HG03159 (cell line): ENCODE measurements around the gene SELENOO.

ENCODE experiments used
- ATAC-seq: cut with Tn5 transposase; IDR thresholded peaks from one replicate; pipeline ENCODE4 v1.9.1; 2021; ENCODE audit warnings: mild to moderate bottlenecking, moderate library complexity; ENCODE audit not compliant: unreplicated experiment

The SELENOO gene

DNA sequence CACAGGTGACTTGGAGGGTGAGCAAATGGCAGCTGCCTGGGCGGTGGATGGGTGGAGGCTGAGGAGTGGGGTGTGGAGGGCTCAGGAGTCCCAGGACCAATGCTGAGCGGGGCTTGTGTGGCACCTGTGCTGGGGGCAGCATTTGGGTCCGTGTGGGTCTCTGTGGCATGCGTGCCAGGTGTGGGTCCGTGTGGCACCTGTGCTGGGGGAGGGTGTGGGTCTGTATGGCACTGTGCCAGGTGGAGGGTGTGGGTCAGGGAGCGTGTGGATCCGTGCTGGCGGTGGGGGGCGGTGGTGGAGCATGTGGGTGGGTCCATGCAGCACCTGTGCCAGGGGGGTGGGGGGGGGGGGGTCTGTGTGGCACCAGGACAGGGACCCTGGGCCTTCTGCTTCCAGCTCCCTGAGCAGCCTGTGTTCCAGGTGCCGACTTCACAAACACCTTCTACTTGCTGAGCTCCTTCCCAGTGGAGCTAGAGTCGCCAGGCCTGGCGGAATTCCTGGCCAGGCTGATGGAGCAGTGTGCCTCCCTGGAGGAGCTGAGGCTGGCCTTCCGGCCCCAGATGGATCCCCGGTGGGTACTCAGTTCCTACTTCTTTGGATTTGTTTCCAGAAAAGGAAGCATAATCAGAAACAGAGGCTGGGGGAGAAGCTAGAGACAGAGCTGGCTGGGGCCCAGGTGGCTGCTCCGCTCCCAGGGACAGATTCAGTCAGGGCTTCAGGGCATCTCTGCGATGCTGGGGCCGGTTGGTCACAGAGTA, 14.7 kb downstream of the SELENOO start:
- no peak for ATAC-seq

DNA sequence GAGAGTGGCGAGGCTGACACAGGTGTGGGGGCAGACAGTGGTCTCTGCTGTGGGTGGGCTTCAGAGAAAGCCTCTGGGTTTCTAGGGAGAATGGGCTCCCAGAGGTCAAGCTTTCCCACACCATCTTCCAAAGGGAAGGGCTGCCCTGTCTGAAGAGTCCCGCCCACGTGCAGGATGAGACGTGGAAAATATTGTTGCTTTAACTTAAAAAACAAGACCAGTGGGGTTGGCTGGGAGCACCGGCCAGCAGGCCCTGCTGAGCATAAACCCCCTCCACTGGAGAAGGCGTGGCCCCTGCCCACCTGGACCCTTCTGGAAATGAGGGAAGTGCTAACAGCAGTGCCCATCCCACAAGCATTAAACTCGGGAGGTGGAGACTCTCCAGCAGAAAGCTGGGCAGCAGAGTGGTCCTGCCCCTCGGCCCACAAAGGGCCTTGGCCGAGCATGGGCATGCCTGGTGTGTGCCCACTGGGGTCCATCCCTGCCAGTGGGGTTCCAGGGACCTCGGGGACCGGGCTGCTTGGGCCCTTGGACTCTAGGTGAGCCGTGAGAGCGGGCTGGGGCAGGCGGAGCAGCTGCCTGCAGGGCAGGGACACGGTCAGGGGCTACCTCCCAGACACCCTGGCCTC, 15.4 kb downstream of the SELENOO start:
- ATAC-seq: no peak

DNA sequence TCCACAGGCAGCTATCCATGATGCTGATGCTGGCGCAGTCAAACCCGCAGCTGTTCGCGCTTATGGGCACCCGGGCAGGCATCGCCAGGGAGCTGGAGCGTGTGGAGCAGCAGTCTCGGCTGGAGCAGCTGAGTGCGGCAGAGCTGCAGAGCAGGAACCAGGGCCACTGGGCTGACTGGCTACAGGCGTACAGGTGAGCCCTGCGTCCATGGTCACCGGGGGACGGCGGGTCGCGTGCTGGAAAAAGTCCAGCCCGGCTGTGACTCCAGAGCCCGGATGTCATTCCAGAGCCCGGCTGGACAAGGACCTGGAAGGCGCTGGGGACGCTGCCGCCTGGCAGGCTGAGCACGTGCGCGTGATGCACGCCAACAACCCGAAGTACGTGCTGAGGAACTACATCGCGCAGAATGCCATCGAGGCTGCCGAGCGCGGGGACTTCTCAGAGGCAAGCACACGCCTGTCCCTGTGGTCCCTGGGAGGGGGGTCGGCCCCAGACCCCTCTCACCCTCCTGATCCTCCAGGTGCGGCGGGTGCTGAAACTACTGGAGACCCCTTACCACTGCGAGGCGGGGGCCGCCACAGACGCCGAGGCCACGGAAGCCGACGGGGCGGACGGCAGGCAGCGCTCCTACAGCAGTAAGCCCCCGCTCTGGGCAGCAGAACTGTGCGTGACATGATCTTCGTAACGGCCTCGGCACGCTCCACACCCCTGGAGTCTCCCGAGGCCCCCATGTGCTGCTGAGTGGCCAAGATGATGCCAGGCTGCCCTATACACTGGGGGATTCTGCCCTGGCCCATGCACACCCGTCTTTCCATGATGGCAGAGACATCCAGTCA, 16.1 kb downstream of the SELENOO start:
- no peak for ATAC-seq

DNA sequence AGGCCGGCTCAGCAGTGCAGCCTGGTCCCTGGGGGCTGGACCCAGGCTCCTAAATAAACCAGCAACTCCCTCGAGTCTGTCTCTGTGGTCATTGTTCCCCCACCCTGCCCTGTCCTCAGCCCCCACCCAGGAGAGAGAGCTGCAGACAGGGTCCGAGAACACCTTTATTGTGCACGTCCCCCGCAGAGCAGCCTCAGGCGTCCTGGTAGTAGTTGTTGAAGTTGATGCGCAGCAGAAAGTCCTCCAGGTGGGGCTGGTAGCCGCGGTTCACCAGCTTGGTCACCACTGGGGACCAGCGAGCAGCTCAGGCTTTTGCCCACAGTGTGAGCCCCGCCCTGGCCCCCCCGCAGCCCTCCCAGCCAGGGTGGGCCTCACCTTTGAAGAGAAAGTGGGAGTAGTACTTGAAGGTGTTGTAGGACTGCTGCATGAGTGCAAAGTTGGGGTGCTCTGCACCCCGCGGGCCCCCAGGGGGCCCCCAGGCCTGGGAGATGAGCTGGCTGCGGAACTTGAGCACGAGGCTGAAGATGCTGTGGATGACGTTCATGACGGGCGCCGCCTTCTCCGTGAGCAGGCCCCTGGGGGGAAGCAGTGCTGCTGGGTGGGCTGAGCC, 16.8 kb downstream of the SELENOO start:
- ATAC-seq: no peak

DNA sequence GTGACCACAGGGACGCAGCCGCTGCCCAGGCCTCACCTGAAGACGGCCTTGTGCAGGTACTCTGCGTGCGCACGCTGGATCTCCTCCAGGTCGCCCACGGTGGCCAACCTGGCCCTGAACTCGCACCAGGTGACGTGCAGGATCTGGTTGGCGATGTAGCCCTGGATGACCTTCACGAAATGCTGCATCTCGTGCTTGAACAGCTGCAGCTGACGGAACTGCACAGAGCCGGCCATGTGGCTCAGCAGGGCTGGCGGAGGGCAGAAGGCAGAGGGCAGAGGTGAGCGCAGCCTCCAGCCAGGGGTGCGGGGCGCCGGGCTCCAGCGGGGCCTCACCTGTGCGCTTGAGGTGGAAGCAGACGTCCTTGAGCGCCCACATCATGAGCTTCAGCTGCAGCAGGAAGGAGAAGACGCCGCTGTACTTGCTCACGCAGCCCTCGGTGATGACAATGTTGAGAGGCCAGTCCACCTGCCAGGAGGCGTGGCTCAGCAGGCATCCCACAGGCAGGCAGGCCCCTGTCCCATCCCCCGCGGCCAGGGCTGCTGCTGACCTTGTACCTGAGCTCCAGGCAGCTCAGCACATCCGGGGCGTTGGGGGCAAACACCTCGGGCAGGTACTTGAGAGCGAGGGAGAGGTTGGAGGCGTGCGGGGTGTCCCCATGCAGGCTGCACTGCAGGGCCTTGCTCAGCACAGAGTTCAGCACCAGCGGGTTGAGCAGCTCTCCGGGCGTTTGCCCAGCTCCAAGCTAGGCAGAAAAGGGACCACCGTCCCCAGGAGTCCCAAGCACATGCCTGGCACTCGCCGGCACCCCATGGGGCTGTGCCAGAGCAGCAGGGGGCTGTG, 17.6 kb downstream of the SELENOO start:
- ATAC-seq: no peak

DNA sequence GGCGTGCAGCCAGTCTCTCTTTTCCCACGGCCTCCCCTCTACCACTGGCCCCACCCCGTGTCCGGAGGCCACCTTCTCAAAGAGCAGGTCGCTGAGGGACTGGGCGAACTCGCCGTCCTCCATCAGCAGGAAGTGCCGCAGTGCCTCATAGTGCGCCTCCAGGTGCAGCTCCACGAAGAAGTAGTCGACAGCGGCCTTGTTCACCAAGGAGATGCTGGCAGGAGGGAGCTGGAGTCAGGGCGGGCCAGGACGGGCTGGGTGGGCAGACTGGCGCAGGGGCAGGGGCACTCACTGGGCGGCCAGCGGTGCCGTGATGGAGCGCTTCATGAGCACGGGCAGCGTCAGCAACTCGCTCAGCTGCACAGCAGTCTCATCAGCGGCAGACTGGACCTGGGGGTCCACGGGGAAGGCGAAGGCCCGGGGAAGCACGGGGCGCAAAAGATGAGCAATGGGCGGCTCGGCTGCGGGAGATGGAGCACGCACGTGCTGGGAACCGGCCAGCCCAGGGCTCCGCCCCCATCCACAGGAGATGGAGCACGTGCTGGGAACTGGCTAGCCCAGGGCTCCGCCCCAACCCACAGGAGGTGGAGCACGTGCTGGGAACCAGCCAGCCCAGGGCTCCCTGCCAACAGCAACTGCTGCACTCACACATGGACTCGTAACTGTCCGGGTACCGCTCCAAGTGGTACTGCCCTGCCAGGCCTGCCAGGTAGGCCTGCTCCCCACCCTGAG, 18.4 kb downstream of the SELENOO start:
- ATAC-seq: no peak

DNA sequence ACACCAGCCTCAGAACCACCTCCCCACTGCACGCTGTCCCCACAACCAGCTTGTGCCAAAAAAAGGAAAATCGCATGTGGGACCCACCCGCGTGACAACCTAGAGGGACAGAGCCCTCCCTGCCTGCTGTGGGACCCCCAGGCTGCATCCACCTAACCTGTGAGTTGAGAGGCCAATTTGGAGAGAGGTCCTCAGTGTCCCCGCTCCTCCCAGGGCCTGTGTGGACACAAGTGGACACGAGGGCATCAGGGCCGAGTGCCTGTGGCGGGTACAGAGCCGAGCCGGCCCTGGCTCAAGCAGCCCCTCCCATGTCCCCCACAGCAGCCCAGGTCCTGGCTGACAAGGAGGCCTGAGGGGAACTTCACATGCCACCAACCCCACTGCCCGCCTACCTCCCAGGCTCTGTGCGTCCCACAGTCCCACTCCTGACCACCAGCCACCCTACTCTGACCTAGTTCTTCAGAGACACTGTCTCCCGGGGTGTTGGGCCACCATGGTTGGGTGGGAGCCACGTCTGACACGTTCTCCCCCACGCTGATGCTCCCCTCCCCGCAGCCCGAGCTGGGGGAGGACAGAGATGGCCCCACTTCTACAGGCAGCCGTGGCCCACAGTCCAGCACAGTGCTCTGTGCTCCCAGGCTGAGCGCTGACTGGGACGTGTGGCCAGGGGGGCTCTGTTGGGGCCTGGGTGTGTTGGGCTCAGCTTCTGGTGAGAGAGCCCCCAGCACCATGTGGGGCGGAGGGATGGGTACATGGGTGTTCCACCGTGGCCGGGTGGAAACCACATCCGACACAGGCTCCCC, 19.2 kb downstream of the SELENOO start:
- no peak for ATAC-seq

DNA sequence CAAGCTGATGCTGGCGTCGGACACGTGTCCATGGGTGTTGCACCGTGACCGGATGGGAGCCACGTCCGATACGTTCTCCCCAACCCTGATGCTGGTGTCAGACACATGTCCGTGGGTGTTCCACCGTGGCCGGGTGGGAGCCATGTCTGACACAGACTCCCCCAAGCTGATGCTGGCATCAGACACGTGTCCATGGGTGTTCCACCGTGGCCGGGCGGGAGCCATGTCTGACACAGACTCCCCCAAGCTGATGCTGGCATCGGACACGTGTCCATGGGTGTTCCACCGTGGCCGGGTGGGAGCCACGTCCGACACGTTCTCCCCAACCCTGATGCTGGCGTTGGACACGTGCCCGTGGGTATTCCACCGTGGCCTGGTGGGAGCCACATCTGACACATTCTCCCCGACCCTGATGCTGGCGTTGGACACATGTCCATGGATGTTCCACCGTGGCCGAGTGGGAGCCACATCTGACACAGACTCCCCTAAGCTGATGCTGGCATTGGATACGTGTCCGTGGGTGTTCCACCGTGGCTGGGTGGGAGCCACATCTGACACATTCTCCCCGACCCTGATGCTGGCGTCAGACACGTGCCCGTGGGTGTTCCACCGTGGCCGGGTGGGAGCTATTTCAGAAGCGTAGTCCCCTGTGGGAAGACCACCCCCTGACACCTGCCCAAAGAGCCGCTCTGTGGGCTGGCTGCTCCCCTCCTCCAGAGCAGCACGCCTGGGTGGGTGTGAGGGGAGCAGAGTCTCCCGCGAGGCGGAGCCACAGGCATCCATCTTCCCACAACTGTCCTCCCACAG, 20.0 kb downstream of the SELENOO start:
- no peak for ATAC-seq

DNA sequence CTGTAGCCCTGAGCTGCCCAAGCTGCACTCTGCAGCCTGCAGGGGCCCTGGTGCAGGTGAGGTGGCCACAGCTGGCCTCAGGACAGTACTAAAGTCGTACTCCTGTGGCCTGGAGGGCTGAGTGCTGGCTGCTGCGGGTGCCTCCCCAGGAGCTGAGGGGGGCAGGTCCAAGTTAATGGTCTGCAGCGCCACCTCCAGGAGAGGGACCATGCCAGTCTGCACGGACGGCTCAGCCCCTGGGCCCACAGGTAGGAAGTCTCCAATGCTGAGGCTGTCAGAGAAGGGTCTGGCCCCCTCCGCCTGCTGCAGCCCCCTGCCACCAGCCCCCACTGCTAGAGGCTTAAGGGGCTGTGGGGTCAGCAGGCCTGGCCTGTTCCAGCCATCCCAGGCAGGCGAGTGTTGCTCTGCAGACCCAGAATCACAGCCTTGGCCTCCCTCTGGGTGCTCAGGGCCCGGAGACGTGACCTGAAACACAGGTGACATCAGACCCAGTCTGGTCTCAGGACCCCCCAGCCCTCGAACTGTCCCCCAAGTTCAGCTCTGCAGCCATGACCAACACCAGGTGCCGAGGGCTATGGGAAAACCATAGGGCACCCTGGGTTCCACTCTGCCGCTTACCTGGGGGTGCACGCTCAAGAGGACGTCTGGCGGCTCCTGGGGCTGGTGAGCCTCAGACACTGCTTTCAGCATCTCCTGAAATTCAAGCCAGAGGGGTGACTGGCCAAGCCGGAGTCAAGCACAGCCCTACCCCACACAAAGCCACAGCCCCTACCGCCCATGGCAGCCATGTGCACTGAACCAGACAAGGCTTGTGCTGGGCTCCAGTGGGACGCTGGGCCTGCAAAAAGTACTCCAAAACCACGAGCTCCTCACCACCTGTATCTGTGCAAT, 20.8 kb downstream of the SELENOO start:
- ATAC-seq: no peak

DNA sequence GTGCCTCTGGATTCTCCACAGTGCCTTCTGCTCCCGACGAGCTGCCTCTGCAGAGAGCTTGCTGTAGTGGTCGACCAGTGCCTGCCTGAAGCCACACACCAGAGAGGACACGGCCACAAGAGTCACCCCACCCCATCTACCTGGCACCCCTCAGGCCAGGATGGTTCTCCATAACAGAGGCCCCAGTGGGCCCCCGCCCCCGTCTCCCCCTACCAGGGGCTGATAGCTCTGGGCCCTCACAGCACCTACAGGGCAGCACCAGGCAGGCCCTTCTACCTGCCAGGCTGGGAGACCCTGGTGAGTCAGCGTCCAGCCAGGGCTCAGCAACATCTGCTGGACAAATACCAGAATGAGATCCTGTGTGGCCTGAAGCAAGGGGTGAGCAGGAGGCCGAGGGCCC, 21.7 kb downstream of the SELENOO start:
- ATAC-seq: no peak

DNA sequence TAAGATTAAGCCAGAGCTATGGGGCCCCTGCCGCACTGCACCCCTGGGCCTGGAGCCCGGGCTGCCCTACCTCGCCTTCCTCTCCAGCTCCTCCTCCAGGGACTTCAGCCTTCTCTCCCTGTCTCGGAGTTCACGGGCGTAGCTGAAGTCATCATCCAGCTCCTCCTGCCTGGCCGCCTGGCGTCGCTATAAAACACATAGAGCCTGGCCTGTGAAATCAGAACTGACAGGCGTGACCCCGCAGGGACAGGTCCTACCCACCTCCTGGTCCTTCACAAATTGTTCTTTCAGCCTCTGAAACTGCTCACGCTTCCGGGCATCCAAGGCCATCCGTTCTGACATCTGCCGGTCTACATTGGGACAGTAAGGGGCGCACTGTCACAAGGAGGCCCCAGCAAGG, 23.3 kb downstream of the SELENOO start:
- ATAC-seq: no peak

DNA sequence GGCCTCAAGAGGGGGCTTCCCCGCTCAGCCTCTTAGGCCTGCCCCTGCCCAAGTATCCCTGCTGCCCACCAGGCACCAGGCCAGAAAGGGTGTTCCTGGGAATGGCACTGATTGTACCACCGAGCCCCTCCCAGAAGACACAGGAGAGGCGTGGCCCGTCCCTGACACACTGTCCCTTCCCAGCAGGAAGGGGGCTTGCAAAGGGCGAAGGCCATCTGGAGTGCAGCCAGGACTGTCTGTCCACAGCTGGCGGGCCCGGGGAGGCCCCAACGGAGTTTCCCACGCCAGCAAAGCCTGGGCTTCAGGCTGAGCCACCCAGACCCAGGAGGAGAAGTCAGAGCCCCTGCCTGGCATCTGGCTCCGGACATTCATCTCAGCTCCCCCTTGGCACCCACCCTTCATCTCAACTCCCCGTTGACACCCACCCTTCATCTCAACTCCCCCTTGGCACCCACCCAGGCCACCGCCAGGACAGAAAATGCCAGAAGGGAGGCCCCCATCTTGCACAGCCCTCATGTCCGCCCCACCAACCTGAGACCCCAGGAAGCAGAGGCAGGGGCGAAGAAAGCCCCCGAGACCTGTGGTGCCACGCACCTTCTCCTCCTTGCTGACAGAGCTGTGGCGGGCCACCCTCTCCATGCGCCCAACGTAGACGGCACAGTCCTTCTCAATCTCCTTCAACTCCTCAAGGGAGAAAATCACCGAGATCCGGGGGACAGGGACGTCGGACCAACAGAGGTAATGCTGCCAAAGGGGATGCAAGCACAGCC, 24.6 kb downstream of the SELENOO start:
- no peak for ATAC-seq

DNA sequence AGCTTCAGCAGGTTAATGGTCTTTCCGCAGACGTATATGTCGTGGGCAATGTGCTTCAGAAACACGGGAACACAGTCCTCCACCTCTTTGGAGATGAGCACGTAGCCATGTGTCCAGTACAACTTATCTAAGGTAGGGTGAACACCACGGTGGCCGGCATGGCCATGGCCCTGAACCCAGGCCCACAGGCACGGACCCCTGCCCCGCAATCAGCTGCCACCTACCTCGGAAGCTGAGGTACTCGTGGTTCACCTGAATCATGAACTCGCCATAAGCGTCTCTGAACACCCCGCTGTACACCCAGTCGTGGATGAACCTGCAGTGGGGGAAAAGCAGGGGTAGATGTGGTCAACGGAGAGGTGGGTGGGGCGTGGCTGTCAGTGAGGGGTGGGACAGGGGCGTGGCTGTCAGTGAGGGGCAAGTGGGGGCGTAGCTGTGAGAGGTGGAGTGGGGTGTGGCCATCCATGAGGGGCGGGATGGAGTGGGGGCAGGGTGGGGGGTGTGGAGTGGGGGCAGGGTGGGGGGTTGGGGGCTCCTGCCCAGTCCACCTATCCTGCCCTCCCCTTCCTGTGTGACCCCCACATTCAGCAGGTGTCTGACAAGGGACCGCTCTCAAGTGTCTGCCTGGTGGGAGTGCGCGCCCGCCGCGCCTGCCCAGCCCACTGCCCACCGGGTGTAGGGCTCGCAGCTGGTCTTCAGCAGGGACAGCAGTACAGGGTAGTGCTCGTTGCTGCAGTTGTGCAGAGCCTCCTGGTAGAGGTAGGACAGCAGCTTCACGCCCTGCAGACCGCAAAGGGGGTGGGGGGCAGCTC, 25.5 kb downstream of the SELENOO start:
- no peak for ATAC-seq

DNA sequence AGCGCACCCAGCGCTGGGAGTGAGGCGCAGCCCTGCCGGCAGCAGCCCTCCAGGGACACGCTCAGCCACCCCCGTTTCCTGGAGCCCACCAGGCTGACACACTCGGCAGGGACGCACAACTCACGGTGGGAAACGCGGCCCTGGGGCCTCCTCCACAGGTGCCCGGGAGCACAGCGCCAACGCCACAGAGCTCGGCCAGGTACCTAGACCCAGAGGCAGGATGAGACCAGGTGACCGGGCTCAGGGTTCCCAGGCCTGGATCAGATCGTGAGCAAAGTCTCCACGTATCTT, 26.0 kb downstream of the SELENOO start:
- ATAC-seq: no peak

DNA sequence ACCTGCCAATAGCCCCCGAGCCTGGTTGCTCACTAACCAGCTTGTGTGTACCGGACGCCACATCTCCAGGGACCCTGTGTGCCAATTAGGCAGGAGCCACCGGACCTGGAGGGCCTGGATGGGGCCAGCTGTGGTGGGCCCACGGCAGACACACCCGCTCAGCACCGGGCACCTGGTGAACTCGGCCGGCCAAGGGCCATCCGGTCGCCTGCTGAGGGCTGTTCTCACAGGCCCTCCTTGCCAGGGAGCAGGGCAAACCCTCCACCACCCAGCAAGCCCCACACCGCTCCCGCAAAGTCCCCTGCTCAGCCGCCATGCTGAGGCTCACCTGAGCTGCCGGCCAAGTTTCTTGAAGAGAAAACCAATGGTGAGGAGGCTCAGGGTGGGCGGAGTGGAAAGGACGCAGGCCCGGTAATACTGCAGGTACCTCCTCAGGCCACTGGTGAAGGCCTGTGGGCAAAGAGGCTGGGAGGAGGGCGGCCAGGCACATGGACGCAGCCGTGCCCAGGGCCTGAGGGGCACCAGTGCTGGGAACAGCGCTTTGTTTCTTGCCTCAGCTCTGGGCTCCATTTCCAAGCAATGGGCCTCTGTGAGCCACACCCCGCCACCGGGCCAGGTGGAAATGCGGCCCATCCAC, 26.9 kb downstream of the SELENOO start:
- ATAC-seq: no peak
